SU-DHL-6 (cell line): ENCODE results near the gene RNF128.

Source experiments
- CTCF ChIP-seq: fragments of 200-600 bp; sonication (generic); IDR thresholded peaks from one replicate; pipeline ENCODE4 v1.5.1; 2017; ENCODE audit warnings: antibody characterized with exemption, mild to moderate bottlenecking, low read length, moderate library complexity; ENCODE audit not compliant: insufficient read depth, poor library complexity, severe bottlenecking
- EZH2phosphoT487 ChIP-seq: fragments of 200-600 bp; sonication (generic), shearing (Covaris generic); conservative IDR thresholded peaks from 2 replicates; pipeline ENCODE4 v1.6.1; 2018; ENCODE audit warnings: mild to moderate bottlenecking, antibody characterized with exemption, low read length, moderate library complexity, mixed read lengths

- no peak for TF ChIP-seq CTCF
- no peak for TF ChIP-seq EZH2phosphoT487
Measured at GRCh38 chrX:106791495-106791894, 65.0 kb downstream of the RNF128 start.
